HG02840 (cell line): ENCODE results near the gene ARHGAP15.
"Not testable (repeated sequence)": the region's sequence is repeated elsewhere in the genome, so short reads cannot be mapped to it uniquely, and the experiment has no call there.

ENCODE experiments used
- ATAC-seq: cut with Tn5 transposase; IDR thresholded peaks from one replicate; pipeline ENCODE4 v1.9.1; 2021; ENCODE audit warnings: mild to moderate bottlenecking, moderate library complexity, moderate number of reproducible peaks; ENCODE audit not compliant: unreplicated experiment, low FRiP score

The ARHGAP15 gene

DNA sequence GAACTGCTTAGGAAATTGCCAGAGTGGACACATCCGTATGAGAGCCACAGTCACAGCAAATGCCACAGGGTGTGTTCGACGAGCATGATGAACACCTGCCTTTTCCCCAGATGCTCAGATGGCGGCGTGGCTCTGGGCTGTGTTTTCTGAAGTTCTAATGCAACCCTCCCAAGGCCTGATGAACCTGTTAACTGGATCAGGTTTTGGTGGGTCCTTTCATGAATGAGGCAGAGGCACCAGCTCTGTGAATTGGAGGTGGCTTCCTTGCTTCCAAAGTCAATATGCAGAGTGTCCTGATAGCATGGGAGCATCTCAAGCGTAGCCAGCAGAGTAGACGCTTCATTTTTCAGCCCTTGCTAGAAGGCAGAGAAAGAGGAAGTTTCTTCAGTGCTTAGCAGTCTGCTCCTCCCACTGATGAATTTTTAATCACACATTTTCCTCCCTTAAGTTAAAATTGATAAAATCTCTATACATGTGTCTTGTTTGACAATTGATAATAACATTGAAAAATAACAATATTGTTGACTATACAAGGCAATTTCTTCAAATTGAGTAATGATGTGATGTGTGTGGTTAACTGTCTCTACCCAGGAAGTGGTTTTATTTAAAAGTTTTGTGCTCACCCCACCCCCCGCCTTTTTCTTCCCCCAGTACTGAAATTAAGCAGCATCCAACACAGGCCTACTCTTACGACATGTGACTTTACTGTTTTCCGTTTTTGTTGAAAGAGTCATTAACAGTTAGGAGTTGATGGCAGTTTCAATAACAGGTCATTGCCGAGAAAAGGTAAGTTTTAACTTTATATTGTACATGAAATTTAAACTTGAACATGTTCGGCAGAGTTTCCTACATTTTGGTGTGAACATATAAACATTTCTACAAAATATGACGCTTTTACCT is at the start of gene ARHGAP15:
Gene ARHGAP15 (plus strand): TSS at position 739 of the 900 bp plus-strand sequence.
- peak; percentile 92 for ATAC-seq

DNA sequence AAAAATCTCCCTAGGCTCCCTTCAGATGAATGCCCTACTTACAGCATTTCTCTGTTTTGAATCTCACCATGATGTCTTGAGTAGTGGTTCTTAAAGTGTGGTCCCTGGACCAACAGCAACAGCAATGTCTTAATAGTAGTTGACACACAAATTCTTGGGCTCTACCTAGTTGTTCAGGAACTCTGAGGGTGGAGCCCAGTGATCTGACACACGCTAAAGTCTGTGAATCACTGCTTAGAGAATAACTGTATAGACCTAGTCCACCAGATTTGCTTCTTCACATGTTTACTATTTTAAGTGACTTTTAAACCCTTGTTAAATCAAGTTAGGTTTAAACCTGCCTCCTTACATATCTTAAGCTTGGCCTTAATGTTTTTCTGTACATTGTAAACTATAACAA is 47.6 kb upstream of the ARHGAP15 start:
- ATAC-seq, result no peak

DNA sequence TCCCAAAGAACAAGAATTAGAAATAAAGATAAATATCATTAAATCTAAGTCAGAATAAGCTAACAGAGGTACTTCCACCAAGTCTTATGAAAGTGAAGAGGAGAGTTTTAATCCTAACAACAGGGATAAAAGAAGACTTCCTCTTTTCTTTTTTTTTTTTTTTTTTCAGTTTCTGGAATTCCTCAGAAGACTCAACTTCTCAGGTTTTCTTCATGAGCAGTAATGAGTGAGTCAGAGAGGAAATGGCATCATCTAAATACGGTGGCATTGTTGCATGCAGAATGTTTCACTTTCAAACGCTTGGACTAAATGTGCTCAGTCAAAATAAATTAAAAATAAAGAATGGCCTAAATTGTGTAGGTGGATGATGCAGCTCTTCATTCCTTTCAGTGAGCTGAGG is 45.6 kb upstream of the ARHGAP15 start:
- no peak for ATAC-seq

DNA sequence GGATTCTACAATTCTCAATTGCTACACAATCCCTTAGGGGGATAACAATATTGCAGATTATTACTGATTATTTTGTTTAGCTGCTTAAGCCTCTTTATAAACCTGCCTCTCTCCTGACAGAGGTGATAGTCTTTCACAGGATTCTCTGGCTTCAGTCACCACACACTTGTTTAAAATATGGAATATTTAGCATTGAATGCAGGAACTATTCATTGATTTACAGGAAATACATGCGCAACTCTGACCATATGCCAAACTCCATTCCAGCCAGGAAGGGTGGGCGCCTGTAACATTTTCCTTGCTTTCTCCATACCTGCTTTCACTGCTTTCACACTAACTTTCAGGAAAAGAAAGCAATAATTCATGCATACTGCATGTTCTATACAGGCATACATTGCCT is 44.8 kb upstream of the ARHGAP15 start:
- ATAC-seq, result no peak

DNA sequence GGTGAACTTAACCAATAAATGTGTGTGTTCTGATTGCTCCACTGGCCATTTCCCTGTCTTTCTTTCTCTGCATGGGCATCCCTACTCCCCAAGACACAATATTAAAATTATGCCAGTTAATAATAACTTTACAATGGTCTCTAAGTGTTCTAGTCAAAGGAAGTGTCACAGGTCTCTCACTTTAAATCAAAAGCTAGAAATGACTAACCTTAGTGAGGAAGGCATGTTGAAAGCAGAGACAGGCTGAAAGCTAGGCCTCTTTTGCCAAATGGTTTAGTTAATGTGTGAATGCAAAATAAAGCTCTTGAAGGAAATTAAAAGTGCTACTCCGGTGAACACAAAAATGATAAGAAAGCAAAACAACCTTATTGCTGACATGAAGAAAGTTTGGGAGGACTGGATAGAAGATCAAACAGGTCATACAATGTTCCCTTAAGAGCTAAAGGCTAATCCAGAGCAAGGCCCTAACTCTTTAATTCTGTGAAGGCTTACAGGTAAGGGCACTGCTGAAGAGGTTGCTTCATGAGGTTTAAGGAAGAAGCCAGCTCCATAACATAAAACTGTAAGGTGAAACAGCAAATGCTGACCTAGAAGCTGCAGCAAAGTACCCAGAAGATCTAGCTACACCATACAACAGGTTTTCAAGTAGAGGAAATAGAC is 44.0 kb upstream of the ARHGAP15 start:
- no peak for ATAC-seq

DNA sequence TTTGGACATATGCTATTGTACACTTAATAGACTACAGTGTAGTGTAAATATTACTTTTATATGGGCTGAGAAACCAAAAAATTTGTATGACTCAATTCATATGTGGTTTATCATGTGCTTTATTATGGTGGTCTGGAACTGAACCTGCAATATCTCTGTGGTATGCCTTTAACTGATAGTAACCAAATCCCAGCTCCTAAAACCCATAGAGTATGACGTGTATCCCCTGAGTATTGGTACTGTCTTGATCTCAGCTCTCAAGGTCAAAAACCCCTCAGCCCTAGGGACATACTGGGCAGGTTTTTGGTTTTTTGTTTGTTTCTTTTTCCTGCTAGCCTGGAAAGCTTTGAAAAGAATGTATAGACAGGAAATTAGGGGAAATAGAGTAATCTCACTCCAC is 42.2 kb upstream of the ARHGAP15 start:
- no peak for ATAC-seq

DNA sequence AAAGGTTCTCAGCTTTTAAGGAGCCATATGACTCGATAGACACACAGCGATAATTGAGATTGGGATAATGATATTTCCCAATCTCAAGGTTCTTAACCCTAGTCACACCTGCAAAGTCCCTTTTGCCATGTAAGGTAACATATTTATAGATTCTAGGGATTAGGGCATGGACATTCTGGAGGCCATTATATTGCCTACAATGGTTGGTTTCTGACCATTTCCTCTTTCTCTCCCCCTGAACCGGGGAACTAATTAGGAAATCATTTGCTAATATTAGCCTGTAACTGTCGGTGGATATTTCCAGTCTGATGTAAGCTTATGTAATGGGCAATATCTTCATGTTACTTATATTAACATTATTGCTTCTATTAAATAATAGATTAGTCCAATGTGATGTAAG is 40.8 kb upstream of the ARHGAP15 start:
- no peak for ATAC-seq

DNA sequence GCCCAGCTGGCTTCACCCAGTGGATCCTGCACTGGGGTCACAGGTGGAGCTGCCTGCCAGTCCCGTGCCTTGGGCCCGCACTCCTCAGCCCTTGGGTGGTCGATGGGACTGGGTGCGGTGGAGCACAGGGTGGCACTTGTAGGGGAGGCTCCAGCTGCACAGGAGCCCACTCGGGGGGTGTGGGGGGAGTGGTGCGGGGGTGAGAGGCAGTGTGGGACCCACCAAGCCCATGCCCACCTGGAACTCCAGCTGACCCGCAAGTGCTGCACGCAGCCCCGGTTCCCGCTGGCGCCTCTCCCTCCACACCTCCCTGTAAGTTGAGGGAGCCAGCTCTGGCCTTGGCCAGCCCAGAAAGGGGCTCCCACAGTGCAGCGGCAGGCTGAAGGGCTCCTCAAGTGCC is 39.7 kb upstream of the ARHGAP15 start:
- not testable (repeated sequence) for ATAC-seq

DNA sequence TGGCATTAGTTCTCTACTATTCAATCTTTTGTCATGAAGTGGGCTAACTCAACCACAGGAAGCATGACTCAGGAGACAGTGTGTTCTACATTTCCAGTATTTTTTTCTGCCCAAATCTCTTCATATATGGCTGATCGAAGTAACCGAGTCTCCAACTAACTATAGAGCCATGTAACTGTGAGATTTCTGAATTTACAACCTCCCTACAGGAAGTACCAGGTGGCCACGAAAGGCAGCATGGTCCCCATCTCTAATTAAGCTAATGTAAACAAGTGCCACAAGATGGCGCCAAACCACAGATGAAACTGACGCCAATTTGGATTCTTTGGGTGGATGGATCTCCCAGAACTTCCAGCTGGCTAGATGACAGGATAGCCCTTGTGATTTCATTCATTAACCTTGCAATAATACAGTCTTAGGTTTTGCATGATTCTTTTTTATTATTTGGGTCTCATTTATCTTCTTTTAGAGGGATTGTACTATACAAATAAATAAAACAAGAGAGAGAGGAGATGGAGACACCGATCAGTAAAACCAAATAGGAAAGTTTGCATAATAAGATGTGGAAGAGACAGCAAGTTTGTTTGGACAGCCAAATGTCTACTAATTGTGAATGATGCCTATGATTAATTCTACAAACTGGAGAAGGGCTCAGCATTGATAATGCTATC is 18.3 kb upstream of the ARHGAP15 start:
- ATAC-seq, result peak; percentile 83

DNA sequence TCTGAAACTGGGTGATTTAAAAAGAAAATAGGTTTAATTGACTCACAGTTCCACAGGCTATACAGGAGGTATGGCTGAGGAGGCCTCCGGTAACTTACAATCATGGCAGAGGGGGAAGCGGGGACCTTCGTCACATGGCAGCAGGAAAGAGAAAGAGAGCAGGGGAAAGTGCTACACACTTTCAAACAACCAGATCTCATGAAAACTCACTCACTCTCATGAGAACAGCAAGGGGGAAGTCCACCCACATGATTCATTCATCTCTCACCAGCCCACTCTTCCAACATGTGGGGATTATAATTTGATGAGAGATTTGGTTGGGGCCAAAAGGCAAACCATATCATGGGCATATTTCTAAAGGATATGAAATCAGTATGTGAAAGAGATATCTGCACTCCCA is 12.0 kb upstream of the ARHGAP15 start:
- no peak for ATAC-seq

DNA sequence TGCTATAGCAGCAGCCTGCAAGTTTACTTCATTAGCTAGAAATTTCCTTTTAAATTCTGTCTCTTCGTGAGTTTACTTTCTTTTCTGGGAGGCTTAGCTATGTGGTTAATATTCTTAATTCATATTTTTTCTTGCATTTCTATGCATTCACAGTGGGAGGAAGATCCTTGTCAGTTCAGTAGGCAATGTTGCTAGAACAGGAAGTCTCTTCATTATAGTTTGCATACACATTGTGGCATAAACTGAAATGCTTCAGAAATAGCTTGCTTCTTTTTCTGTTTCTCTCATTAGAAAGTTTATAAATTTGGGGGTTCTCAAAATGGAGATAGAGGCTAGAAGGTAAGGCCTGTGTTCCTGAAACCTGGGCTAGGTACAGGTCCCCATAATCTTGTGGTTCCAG is 8.1 kb upstream of the ARHGAP15 start:
- no peak for ATAC-seq

DNA sequence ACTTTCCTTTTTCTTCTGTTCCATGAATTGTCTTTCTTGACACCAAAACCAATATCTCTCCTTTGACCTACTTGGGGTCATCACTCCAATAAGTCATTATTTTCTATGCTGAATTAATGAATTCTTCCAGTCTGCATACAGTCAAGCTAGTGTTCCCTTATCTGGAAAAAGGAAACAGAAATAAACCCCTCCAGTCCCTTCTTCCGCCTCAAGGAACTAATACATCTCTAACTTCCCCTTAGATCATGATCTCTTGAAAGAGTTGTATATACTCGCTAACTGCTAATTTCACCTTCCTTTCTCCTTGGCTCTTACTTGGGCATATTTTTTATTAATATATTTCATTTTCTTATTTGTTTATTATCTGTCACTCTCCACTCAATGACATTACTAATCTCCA is 7.3 kb upstream of the ARHGAP15 start:
- ATAC-seq, result no peak

DNA sequence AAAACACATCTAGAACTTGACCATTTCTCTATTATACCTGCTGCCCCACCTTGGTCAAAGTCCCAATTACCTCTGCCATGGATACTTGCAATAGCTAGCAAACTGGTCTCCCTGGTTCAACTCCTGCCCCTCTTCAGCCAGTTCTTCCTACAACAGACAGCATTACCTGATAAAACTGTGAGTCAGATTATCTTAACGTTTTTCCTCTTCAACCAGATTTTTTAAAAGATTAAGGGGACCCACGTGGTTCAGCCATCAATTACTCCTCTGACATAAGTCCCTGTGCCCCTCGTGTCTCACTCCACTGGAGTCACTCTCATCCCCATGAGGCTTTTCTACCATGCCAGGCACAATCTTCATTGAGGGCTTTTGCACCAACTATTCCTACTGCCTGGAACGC is 5.3 kb upstream of the ARHGAP15 start:
- no peak for ATAC-seq

DNA sequence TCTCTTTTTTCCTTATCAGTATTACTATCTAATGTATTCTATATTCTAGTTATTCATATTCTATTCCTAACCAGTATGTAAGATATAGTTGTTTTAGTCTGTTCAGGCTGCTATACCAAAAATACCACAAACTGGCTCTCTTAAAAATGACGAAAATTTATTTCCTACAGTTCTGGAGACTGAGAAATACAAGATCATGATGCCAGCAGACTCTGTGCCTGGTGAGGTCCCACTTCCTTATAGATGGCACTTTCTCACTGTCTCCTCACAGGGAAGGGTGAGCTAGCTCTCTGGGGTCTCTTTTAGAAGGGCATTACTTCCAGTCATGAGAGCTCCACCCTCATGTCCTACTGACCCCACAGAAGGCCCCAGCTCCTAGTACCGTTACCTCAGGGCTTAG is 4.8 kb upstream of the ARHGAP15 start:
- no peak for ATAC-seq

DNA sequence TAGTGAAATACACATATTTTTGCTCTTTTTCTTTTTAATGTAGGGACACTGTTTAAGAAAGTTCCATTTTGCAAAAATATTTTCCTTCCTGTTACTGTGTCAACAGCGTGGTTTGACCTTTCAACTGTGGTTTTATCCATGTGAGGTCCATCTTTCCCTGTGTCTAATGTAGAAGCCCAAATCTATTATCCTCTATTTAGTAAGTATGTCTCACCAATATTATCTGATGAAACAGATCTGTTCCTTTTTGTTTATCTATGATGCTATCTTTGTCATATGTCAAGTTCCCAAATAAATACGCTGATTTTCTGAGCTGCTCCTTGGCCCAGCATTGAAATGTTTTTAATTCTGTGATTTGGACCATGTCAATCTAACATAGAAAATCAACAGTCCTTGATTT is 3.5 kb upstream of the ARHGAP15 start:
- no peak for ATAC-seq

DNA sequence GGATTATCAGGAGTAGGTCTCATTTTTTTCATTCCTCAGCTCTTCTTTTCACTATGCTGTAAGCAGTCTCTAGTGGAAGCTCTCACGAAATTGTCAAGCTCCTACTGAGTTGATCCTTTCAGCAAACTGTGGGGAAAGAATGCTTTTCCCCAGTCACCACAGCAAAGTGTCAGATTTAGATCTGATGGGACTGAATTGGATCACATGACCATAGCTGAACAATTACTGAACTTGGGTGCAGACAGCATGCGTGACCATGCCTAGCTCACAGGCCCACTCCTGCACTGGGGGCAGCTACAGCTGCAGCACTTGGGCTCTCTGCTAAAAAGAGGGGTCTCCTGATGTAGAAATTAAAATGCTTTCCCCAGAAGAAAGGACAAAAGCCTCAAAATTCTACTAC is 3.1 kb downstream of the ARHGAP15 start:
- ATAC-seq, result no peak

DNA sequence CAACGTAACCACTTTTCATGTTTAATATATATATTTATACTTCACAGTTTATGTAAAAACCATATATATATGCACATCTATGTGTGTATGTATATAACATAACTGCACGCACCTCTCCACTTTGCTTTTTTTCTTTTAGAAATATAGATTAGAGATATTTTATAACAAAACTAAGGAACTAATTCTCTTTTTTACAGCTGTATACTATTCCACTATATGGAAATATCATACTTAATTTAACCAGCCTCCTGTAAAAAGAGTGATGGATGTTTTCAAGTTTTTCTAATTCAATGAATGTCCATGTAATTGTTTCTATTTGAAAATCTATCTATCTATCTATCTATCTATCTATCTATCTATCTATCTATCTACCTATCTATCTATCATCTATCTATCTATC is 4.6 kb downstream of the ARHGAP15 start:
- no peak for ATAC-seq

DNA sequence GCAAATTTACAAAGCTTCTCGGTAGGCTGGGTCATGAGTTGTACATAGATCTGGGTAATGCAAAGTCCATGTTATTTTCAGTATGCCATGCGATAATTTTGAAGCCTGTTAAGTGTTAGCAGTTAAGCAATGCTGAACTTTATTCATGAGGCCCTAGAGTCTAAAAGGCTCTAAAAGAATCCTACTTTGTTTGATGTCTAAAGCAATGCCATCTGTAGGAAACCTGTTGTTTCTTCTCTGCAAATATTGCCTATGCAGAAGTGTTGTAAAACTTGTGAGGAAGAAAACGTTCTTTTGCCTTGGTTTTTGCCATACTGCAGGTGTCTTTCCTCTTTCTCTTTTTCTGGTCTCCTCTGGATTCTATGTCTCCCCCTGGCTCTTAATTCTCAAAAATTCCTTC is 9.1 kb downstream of the ARHGAP15 start:
- ATAC-seq, result no peak

DNA sequence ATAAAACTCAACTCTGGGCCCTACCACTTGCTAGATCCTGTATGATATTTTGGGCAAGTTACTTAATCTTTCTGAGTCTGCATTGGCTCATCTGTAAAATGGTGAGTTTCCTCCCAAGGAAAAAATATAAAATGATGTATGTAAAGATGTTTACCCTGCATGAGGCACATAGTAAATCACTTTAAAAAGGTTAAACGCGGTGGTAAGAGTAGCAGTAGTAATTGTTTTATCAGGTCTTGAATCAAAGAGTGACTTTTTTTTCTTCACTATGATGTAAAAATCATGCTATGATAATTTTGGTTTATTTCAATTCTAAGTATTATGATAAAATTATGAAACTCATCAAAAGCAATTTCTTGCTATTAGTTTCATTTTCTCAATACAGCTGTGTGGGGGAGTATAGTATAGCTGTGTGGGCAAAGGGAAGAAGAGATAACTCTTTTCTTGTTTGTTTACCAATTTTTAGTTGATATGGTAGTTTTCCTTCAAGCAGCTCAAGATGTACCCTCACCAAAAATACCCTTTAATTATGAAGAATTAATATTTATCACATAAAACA is 10.7 kb downstream of the ARHGAP15 start:
- ATAC-seq, result no peak

DNA sequence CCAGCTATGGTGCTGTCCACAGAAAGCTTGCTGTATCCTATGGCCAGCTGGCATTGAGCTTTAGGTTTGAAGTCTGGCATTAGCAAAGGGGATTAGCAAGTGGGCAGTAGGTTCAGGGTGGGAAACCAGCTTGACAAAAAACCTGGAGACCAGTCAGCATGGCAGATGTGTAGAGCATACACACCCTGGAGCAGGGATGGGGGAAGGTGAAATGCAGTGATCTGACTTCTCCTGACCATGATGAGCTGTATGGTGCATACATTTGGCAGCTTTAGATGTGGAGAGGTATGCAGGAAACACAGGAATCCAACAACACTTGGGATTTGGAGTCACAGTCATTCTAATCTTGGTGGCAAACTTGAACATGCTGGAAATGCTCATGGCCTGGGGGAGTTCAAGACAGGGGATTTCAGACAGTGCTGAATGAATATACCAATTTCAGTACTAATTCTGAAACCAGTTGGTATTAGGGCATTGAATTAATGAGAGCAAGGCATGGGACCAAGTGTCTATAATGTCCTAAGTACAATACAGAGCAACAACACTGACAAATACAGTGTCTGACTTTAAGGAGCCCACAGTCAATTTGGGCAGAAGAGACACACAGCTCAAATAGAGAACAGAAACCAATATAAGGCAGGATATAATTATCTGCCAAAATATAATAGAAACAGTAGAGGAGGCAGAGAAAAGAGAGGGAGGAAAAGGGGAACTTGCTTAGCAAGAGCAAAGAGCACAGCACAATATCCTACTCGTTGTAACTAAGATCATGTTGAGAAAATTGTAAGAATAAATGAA is 11.8 kb downstream of the ARHGAP15 start:
- ATAC-seq, result peak; percentile 61
